ENCODE results near the gene CEL.

Gene CEL

DNA sequence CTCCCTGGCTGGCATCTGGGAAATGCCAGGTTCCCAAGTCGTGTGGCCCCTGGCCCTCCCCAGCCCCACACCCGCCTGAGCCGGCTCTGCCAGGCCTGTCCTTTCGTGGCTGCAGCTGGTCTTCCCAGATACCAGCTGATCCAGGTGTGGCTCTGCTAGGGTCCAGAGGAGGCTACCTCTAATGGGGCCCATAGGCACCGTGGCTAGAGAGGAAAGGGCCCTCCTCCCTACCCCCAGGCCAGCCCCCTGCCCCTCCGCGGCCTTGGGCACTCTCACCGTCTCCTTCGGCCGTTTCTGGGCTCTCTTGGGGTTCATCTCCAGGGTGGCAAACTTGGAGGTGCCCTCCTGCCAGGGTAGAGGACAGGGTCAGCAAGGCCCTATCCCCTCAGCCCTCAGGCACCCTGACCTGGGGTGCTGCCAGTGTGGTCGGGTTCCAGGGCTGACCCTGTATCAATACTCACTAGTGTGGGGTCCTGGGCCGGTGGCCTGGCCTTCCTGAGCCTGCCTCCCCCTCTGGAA, 42.3 kb downstream of the CEL start:
- no peak for DNase-seq (ENCODE audit: low read depth)

DNA sequence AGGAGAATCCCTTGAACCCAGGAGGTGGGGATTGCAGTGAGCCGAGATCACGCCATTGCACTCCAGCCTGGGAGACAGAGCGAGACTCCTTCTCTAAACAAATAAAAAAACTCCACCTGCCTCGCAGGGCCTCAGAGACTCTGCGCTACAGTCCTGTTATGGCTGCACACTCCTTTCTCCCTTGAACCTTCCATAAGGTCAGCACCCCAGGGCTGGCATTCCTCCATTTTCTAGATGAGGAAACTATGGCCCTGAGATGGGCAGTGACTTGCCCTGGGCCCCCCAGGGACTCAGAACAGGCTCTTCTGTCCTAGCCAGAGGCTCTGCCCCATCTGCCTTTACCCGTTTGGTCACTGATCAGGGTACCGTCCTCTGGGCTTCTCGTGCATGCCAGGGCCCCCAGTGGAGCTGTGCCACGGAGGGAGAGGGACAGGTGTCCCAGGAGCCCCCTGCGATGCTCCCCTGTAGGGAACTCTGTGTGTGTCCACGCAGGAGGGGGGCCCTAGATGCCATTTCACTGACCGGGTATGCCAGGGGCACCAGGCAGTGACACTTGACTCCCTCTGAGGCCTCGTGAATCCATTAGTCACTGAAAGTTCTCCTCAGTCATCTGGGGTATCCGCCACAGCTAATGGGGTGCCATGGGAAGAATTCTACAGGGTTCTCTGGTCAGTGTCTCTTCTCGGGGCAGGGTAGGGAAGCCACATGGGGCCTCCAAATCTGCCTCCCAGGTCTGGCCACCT, 43.1 kb downstream of the CEL start:
- DNase-seq (ENCODE audit: low read depth): no peak

DNA sequence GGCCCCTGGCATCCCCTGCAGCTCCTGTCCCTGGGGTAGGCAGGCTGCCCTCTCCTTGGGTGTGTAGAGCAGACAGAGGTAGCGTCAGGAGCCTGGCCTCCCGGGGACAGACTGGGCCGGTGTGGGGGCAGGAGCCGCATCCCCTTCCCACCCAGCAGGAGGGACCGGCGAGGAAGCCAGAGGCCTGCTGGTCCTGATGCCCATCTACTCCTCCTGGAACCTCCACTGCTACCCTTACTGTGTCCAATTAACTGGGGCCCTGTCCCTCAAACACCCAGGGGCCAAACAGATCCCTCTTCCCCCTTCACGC, 43.6 kb downstream of the CEL start:
- DNase-seq (ENCODE audit: low read depth): no peak

DNA sequence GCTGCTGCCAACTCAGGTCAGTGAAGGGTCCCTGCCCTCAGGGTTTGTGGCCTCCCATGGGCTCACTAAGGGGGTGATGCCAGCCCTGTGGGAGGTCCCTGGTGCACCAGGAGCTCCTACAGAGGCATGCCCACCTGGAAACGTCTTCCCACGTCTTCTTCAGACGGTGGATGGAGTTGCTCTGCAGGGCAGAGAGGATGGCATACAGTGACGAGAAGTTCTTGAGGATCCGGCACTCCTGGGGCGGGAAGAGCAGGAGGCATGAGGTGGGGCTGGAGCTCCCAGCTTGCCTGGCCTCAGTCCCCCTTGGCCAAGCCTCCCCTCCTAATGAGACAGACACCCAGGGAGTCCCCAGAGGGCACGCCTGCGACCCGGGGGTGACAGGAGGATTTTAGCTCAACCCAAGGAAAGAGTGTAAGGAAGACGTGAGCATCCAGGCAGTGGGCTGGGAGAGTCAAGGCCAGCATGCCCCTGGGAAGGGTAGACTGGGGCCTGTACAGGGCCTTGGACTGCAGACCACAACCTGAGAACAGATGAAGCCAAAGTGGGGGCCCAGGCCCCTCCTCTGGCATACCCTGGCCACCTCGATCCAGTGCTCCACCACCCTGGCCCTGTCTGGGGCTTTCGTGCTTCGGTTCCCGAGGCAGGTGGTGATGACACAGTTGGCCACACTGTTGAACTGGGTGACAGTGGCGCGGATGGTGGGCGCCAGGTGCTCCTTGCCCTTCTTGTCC, 44.9 kb downstream of the CEL start:
- DNase-seq (ENCODE audit: low read depth): no peak

DNA sequence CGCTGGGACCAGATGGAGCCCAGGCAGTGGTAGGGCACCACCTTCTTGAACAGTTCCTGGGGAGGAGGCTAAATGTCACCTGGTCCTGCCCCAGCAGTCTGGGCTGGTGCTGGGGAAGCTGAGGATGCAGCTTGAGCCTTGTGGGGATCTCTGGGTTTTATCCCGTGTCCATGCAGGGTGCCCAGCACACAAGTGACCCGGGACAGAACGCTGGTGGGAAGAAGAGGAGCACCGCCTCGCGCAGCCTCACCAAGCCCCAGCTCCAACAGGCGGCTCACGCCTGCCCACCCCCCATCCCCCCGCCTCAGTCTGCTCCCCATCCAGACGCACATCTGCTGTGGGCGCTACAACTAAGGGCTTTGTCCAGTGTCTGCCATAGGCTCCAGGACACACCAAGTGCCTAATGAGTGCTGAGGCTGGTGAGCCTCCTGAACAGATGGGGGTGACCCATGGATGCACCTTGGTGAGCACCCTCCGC, 45.5 kb downstream of the CEL start:
- DNase-seq (ENCODE audit: low read depth): no peak

DNA sequence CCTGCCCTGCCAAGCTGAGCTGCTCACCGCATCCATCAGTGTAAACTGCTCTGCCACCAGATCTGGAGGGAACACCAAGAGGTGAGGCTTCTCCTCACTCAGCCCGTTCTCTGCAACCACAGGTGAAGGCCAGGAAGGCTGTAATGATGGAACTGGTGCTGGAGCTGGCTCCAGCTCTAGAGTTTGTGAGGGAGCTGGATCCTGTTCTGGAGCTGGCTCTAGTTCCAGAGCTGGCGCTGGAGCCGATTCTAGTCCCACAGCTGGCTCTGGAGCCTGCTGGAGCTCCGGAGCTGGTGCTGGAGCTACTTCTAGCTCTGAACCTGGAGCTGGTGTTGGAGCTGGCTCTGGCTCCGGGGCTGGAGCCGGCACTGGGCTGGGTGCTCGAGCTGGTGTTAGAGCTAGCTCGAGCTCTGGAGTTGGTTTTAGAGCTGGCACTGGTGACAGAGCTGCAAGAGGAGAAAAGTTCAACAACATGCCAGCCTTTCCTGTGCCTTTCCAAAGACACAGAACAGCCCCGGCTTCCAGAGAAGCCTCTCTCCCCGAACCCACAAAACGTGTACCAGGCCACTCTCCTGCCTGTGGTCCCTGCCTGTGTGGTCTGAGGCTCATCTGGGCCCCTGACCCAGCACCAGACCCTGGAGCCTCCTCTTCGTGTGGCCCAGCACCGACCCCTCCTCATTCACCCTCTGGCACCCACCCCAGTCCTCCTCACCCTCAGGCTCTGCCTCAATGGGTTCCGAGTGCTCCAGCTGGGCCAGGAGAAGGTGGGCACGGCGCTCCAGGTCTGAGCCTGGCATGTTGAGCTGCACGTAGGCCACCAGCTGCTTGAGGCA, 46.4 kb downstream of the CEL start:
- DNase-seq (ENCODE audit: low read depth): no peak

DNA sequence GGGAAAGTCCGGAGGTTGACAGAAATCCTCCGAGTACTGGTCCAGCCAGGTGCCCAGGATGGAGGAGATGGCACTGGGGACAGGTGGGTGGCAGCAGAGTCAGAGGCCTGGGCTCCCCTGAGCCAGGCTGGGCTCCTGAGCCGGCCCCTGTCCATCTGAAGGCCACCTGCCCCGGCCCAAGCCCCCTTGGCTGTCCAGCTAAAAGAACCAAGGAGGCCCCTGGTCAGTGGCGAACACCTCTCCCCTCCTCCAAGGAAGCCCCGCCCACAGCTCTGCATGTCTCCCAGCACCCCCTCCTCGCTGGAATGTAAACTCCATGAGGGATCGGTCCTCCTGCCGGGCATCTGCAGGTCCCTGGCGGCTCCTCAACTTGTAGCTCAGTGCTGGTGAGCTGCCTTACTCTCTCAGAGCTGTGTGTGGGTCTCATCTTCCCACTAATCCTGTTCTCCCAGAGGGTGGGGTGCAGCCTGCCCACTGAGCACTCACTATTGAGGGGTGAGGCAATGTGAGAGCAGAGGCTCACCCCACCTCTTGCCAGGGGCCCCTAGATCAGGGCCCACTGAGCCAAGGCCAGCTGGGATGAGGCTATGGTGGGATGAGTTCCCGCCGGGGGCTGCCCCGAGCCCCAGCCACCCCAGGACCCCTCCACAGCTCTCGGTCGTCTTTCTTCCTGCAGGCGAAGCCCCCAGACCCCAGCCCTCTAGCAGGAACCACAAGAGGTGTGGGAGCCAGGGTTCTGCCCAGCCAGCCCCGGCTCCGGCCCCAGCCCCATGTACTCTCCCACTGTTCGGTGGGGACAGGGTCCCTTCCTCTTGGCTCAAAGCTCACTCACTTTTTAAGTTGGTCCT, 47.2 kb downstream of the CEL start:
- DNase-seq (ENCODE audit: low read depth): no peak

DNA sequence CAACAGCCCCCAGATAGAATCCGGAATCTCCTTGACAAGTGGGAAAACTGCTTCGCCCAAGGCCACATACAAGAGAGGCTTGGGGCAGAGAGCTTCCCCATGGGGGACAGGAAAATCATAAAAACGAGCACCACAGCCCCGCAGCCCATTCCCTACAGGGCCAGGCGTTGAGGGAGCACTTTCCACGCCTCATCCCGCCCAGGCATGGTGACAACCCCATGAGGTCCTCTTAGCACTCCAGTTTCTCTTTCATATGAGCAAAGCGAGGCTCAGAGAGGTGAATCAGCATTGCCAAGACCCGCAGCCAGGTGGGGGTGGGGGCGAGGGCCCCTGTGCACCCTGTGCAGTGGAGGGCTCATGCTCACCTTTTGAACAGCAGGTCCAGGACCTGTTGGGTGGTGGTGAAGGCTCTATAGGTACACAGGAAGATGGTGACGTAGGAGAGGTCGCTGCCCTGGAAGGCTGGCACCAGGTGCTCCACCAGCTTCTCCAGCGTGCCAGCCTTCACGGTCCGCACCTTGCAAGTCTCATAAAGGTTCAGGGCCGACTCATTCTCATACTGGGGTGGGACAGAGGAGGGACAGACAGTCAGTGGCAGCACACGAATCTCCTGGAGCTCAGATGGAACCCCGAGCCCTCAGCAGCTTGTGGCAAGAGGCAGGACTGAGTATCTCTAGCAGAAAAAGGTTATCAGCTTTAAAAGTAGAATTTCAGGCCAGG, 48.3 kb downstream of the CEL start:
- DNase-seq (ENCODE audit: low read depth): no peak

DNA sequence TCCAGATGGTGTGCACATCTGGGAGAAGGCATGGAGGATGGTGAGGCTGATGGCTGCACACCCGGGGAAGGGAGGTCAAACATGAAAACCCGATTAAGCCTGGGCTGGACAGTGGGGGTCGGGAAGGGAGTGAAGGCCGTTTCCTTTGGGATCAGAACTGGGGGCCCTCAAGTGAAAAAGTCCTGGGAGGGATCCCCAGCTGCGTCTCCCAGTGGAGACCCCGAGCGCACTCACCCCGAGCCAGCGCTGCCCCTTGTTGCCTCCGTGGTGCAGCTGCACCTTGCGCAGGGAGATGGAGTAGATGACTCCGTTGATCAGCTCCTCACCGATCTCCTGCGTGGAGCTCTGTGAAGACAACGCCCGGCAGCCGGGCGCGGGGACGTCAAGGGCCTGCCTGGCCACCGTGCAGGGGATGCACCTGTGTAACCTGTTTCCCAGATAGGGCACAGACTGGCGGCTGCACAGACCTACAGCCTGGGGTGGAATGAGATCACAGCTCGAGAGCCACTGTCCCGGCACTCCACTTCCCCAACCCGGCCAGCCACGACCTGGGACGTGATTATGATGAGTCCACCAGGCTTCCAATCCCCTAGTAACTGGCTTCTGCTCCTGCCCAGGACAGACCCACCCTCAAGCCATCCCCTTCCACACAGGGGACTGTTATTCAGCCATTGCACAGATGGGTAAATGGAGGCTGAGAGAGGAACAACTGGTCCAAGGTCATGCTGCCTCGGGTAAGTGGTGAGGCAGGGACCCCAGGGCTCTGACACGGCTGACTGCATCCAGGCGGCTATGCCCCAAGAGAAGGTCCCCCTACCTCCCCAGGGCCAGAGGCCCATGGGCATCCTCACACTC, 50.3 kb downstream of the CEL start:
- DNase-seq (ENCODE audit: low read depth): no peak

DNA sequence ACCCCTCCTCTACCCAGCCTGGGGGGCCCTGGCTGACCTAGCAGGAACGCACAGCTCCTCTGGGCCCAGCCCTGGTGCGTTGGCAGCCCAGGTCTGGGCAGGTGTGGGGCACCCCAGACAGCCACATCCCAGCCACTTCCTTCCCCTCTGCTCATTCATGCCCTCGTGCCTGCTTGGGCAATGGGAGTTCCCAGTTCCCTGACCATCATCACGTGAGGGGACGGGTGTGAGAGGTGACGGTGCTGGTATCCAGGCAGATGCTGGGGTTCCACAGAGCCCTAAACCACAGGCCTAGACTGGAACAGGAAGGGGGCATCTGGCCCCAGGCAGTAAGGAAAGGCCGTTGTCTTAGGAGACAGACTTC, 50.9 kb downstream of the CEL start:
- no peak for DNase-seq (ENCODE audit: low read depth)

DNA sequence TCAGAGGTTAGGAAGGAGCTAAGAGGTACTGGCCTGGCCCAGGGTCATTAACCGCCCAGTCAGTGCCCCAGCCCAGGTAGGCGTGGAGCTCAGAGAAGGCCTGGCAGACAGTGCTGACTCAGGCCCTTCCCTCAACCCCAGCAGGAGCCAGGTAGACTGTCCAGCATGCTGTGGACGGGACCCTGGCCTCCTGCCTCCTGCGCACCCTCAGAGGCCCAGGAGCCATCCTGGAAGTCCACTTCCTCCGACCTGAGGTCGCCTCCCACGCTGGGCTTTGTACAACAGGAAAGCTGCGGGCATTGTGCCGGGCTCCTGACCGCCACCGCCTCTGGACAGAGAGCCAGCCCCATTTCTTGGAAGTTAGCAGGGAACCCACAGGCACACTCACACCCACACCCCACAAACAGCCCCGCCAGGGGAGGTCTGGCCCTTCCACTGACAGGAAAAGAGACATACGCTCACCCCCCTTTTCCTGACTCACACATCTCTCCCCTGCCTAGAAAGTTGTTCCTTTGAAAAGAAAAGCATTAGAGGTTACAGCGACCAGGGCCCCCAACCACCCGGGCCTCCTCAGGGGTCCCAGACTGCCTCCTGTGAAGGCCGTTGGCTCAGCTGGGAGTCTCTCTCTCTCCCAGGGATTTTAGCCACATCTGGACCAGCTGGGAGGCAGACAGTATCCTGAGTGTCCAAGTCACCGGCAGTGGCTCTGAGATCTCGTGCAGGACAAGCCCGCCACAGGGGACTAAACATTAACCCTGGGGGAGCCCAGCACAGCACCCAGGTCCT, 51.6 kb downstream of the CEL start:
- DNase-seq (ENCODE audit: low read depth): no peak

DNA sequence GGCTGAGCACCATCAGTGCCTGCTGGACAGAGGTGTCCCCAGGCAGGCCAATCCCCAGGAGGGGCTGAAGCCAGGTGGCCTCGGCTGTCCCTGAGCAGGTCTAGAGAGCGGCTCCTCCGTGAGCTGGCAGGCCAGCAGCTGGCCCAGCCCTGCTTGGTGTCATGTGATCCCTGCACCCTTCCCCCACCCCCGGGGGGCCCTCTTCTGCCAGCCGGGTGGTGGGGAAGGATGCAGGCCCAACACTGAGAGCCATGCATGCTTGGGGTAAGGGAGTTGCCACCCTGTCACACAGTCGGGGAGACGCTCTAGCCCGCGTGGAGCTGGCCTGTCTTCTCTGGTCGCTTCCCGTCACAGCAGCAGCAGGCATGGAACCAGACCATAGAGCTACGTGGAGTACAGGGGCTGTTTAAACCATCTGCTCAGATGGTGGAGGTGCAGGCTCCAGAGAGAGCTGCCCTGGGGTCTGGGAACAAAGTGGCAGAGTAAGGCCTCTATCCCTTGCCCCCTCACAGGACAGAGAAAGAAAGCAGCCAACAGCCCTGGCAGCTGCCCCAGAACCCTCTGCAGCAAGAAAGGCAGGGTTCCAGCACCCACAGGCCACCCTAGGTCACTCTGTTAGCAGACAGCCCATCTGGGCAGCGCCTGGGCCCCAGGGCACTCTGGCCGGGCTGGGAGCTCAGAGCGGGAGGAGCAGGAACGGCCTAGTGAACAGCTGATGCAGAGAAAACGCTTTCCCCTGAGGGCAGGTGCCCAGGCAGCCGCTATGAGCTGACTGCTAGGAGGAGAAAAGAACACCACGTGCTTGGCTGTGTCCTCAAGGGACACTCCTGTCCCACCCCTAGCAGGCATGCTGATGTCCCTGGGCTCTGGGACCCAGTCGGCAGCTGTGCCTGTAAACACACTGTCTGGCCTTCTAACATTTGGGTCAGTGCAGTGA, 52.4 kb downstream of the CEL start:
- DNase-seq (ENCODE audit: low read depth): no peak

DNA sequence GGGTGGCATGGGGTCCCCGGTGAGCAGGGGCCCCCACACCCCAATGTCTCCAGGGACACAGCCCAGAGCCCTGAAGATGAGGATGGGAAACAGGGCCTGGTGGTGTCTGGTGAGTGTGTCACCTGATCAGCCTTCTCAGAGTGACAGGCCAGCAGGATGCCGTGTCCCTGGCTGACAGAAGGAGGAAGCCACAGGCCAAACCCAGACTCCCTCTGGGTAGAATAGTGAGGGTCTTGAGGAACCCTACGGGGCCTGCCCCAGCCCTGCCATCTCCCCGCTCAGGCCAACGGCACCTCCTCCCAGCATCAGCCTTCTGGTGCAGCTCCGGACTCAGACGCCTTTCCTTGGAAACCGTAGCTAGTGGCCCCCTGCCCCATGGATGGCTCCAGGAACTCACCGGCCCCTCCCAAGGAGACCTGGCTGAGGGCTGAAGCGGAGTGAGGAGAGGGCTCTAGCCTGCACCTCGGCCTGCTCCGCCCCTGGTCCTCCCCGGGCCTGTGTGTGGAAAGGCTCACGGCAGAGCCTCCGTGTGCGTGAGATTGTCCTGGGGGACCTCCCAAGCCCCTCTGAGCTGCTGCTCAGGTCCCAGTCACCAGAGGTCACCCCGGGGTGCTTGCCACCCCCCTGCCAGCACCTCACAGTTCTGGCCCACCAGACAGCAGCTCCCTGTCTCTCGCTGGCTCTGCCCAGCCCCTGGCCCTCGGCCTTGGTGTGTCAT, 53.3 kb downstream of the CEL start:
- no peak for DNase-seq (ENCODE audit: low read depth)

DNA sequence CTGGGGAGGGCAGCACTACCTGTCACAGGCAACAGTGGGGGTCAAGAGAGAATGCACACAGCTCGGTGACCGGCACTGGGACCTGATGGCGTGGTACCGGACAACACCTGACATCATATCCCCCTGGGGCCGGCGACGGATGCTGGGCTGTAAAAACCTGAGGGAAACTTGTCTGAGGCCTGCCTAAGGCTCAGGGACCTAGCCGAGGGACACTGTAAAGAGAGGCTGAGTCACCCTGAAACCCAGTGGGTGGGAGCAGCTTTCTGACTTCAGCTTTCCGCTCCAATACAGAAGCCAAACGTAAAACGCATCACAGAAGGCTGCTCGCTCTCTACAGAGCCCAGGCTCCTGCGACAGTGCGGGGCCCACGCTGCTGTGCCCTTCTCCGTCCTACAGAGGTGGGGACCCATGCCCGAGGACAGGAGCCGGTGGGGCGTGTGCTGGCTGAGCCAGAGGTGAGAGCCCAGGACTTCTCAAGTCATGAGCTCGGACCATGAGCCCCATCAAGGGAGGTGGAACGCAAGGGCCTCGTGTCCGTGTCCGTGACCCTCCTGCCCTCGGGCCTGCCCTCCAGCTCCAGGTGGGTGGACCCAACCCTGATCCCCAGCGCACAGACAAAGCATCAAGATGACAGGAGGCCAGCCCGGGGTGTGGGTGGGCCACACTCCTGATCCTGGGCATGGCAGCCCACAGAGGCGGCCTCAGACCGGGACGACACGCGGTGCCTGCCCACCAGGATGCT, 54.0 kb downstream of the CEL start:
- DNase-seq (ENCODE audit: low read depth): peak; percentile 65

DNA sequence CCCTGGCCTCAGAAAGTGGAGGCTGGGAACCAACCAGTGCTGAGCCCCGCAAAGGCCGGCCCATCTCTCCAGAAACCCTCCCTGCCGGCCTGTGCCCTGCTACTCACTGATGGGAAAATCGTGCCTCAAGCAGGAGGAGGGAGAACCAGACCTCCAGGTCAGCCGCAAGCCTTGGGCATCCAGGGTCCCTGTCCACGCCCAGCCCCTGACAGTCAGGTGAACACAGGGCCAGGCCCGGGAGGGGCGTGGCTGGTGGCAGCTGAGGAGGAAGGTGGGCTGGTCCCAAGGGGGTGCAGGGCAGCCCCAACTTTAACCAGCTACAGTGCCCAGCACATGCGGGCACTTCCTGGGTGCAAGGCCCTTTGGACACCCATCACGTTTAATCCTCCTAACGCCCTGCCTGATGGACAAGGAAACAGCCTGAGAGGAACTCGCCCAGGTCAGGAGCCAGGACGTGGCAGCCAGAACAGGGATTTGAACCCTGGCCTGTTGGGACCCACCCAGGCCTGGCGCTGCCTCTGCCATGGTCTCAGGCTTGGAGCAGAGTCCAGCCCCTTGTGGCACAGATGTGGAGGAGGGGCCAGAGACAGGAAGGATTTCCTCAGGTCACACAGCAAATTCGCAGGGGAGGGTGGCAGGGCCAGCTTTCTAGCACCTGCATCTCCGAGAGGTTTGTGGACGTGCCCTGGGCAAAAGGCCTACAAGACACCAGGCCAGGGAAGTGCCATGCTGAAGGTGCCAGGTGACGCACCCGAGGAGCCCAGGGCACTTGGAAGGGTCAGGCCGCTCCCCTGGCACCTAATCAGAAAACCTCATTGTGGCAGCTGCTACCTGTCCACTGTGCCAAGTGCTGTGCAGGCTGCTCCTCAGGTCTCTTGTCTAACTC, 54.8 kb downstream of the CEL start:
- DNase-seq (ENCODE audit: low read depth): no peak

Data from activated T-cell treated with anti-CD3 and anti-CD28 coated beads for 24 hours (primary cell).